Heart left ventricle (tissue), 13 donors: ENCODE measurements around the gene ZMIZ2.

Experiments used
- CTCF ChIP-seq, 12 donors: fragments of 200-600 bp; sonication (generic) in 4 of 12; IDR thresholded peaks; one replicate each; pipeline versions ENCODE4 v1.5.0 to v1.8.0; 2018 to 2022; ENCODE audit warnings: antibody characterized with exemption in 12 of 12, mild to moderate bottlenecking in 5 of 12
- POLR2A ChIP-seq, 2 donors: fragments of 450-650 bp; IDR thresholded peaks; one replicate each; pipeline ENCODE4 v1.6.1; 2017; ENCODE audit warnings: antibody characterized with exemption in 2 of 2, mild to moderate bottlenecking in 2 of 2, moderate library complexity in 2 of 2
- donor health status: ischemic (EF 13 %, LVEDD 7.1; RV severe dilation, severe dysfunction).
- donor health status: DM: no; HTN: yes; CAD: no.
- donor health status: DM: no; HTN: no; CAD: no.
- donor health status: ischemic (EF 25% LVEDD 6.9; RV normal size, moderate dysfunction).
- donor health status: ischemic (EF 25% LVEDD 5.7; RV mildly dilated, moderate dysfunction).
- donor health status: ischemic (EF 35%, LVEDD 5.7; RV mildly dilated, moderate dysfunction).
- donor health status: nonischemic (EF 11% LVEDD 7.7; RV severe dilation, severe dysfunction).
- donor health status: DM: yes; HTN: yes; CAD: no.
- donor health status: PGD.
- donor health status: ischemic (EF 29% LVEDD 5.4; RV normal size, mild dysfunction).
- donor health status: nonischemic (EF 23%, LVEDD 6.1; RV moderate dilation, normal function).

DNA sequence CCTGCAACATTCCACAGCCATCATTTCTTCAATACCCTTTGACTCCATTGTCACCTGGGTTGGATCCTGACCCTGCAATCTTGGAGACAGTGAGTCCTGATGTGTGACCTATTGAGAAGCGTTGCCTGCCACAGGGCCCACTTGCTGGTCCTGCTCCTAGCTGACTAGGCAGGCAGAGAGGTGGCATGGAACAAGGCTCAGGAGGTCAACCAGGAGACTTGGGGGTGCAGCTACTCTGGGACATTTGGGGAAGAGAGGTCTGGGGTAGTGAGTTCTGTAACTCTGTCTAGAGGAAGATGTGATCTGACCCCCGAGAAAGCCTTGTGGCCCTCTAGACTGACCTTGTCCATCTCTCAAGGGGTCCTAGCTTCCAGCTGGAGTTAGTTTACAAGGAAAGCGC is 1.8 kb downstream of the ZMIZ2 start:
- TF ChIP-seq POLR2A (IDR thresholded peaks at IDR 0.05) = no peak
- no peak for TF ChIP-seq CTCF (IDR thresholded peaks at IDR 0.05)
